ENCODE data around the gene LSP1. TPM values are rescaled to one million over a fixed set of nuclear protein-coding genes. Genes with fewer than 3 reads are reported as not detected.

LSP1 gene
- total and polyA plus RNA-seq, 2 of the 13 experiments (the other 11 are each of a cell fraction or from before 2014, with no cell fraction given), result 0.59 to 1.00 TPM

- TF ChIP-seq, protein P1, sequence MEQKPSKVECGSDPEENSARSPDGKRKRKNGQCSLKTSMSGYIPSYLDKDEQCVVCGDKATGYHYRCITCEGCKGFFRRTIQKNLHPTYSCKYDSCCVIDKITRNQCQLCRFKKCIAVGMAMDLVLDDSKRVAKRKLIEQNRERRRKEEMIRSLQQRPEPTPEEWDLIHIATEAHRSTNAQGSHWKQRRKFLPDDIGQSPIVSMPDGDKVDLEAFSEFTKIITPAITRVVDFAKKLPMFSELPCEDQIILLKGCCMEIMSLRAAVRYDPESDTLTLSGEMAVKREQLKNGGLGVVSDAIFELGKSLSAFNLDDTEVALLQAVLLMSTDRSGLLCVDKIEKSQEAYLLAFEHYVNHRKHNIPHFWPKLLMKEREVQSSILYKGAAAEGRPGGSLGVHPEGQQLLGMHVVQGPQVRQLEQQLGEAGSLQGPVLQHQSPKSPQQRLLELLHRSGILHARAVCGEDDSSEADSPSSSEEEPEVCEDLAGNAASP (CRISPR knock-in tag; IDR thresholded peaks at IDR 0.05; ENCODE audit: borderline replicate concordance), result peak; percentile 81; the same call in 1 of the 2 replicates
- TF ChIP-seq KLF9 (CRISPR knock-in tag; IDR thresholded peaks at IDR 0.05; ENCODE audit: low read depth) (0 out of 2 replicates have a peak, but pooled peaks have one; percentile 66), RBM22 (optimal IDR thresholded peaks at IDR 0.05; ENCODE audit: low read length) (no peak), KLF16 (CRISPR knock-in tag; IDR thresholded peaks at IDR 0.05) (peak; percentile 35 to 67; a peak in 2 of 4 replicates), DPF2 (CRISPR knock-in tag; IDR thresholded peaks at IDR 0.05; ENCODE audit: borderline replicate concordance, low read depth) (peak; percentile 92), SMARCC2 (IDR thresholded peaks at IDR 0.05) (no peak), BHLHE40 (IDR thresholded peaks at IDR 0.05; ENCODE audit: low read length) (peak; percentile 51), MAX (IDR thresholded peaks at IDR 0.05) (peak; percentile 96), TOE1 (CRISPR knock-in tag; IDR thresholded peaks at IDR 0.05) (no peak), NCOA1 (CRISPR knock-in tag; IDR thresholded peaks at IDR 0.05) (peak; percentile 94; the same call in 1 of the 2 replicates), TFDP1 (CRISPR knock-in tag; IDR thresholded peaks at IDR 0.05; ENCODE audit: borderline replicate concordance) (peak; percentile 77), CAMTA2 (CRISPR knock-in tag; IDR thresholded peaks at IDR 0.05; ENCODE audit: borderline replicate concordance) (0 out of 2 replicates have a peak, but pooled peaks have one; percentile 71), MED1 (CRISPR knock-in tag; IDR thresholded peaks at IDR 0.05) (peak; percentile 100), YY1 (IDR thresholded peaks at IDR 0.05; ENCODE audit: insufficient read depth, insufficient replicate concordance, low read depth, low read length) (peak; percentile 74), ZNF296 (CRISPR knock-in tag; conservative IDR thresholded peaks at IDR 0.05) (peak; percentile 69; the same call in 1 of the 2 replicates), KAT8 (CRISPR knock-in tag; IDR thresholded peaks at IDR 0.05) (peak; percentile 72), RORA (CRISPR knock-in tag; IDR thresholded peaks at IDR 0.05) (no peak), ZNF12 (CRISPR knock-in tag; IDR thresholded peaks at IDR 0.05) (no peak), ZNF766 (CRISPR knock-in tag; IDR thresholded peaks at IDR 0.05; ENCODE audit: borderline replicate concordance) (peak; percentile 68; the same call in 1 of the 2 replicates), ZNF644 (CRISPR knock-in tag; IDR thresholded peaks at IDR 0.05; ENCODE audit: low read depth) (peak; percentile 58; the same call in 1 of the 2 replicates)
- TF ChIP-seq, protein P2, sequence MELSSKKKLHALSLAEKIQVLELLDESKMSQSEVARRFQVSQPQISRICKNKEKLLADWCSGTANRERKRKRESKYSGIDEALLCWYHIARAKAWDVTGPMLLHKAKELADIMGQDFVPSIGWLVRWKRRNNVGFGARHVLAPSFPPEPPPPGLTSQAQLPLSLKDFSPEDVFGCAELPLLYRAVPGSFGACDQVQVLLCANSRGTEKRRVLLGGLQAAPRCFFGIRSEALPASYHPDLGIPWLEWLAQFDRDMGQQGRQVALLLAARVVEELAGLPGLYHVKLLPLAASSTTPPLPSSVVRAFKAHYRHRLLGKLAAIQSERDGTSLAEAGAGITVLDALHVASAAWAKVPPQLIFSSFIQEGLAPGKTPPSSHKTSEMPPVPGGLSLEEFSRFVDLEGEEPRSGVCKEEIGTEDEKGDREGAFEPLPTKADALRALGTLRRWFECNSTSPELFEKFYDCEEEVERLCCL (CRISPR knock-in tag; IDR thresholded peaks at IDR 0.05; ENCODE audit: borderline replicate concordance), result peak; percentile 92; the same call in 1 of the 2 replicates
- TF ChIP-seq, protein P3, sequence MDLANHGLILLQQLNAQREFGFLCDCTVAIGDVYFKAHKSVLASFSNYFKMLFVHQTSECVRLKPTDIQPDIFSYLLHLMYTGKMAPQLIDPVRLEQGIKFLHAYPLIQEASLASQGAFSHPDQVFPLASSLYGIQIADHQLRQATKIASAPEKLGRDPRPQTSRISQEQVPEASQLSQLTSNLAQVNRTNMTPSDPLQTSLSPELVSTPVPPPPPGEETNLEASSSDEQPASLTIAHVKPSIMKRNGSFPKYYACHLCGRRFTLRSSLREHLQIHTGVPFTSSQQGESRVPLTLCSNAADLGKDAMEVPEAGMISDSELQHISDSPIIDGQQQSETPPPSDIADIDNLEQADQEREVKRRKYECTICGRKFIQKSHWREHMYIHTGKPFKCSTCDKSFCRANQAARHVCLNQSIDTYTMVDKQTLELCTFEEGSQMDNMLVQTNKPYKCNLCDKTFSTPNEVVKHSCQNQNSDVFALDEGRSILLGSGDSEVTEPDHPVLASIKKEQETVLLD (CRISPR knock-in tag; IDR thresholded peaks at IDR 0.05; ENCODE audit: low read depth), result peak; percentile 61; the same call in 1 of the 2 replicates
- TF ChIP-seq, protein P4, sequence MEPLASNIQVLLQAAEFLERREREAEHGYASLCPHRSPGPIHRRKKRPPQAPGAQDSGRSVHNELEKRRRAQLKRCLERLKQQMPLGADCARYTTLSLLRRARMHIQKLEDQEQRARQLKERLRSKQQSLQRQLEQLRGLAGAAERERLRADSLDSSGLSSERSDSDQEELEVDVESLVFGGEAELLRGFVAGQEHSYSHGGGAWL (CRISPR knock-in tag; IDR thresholded peaks at IDR 0.05), result peak; percentile 61; the same call in 1 of the 2 replicates
Observed at GRCh38 chr11:1842149-1843097, 10.5 kb upstream of the LSP1 start (continued).

All from HepG2 (cell line).